Neural cell (in vitro differentiated cells): ENCODE data around the gene MRPL50. TPM values are rescaled to one million over a fixed set of nuclear protein-coding genes. Genes with fewer than 3 reads are reported as not detected.

Experiments
- H2AFZ ChIP-seq: fragments of 200-600, 300-800 bp; sonication (generic), shearing (Covaris generic); 2 replicates; pipeline ENCODE4 v1.6.0; 2014; ENCODE audit warnings: low read depth, mild to moderate bottlenecking, antibody characterized with exemption, low read length, moderate library complexity
- H3F3A ChIP-seq: fragments of 200-600 bp; shearing (Covaris generic); 2 replicates; pipeline ENCODE4 v1.6.1; 2016; ENCODE audit warnings: mild to moderate bottlenecking, moderate library complexity, mixed read lengths, antibody characterized with exemption, low read length; ENCODE audit not compliant: insufficient read depth, poor library complexity, severe bottlenecking
- H3K27ac ChIP-seq: fragments of 200-600, 300-800 bp; sonication (generic), shearing (Covaris generic); 2 replicates; pipeline ENCODE4 v1.5.1; 2014; ENCODE audit warnings: mild to moderate bottlenecking, low read length, moderate library complexity
- H3K27me3 ChIP-seq: fragments of 300-800, 200-600 bp; sonication (generic), shearing (Covaris generic); 2 replicates; pipeline ENCODE4 v1.6.0; 2014; ENCODE audit warnings: mild to moderate bottlenecking, low read depth, low read length, moderate library complexity; ENCODE audit not compliant: insufficient read depth
- H3K36me3 ChIP-seq: fragments of 300-800, 200-600 bp; sonication (generic), shearing (Covaris generic); 2 replicates; pipeline ENCODE4 v1.5.1; 2014; ENCODE audit warnings: mild to moderate bottlenecking, antibody characterized with exemption, low read length, moderate library complexity; ENCODE audit not compliant: insufficient read depth
- H3K4me2 ChIP-seq: fragments of 300-800, 200-600 bp; sonication (generic), shearing (Covaris generic); 2 replicates; pipeline ENCODE4 v1.6.0; 2014; ENCODE audit warnings: mild to moderate bottlenecking, low read length
- H3K4me3 ChIP-seq: fragments of 300-800, 200-600 bp; sonication (generic), shearing (Covaris generic); 2 replicates; pipeline ENCODE4 v1.5.1; 2014; ENCODE audit warnings: mild to moderate bottlenecking, low read length, moderate library complexity
- H3K79me2 ChIP-seq: fragments of 200-600 bp; shearing (Covaris generic); replicated peaks from 2 replicates; pipeline ENCODE4 v1.6.0; 2014; ENCODE audit warnings: mild to moderate bottlenecking, low read length, moderate library complexity; ENCODE audit not compliant: insufficient read depth
- H3K9ac ChIP-seq: fragments of 300-800, 200-600 bp; sonication (generic), shearing (Covaris generic); 2 replicates; pipeline ENCODE4 v1.6.1; 2016; ENCODE audit warnings: mild to moderate bottlenecking, low read length, mixed read lengths
- H3K9me2 ChIP-seq: fragments of 200-600 bp; shearing (Covaris generic); 2 replicates; pipeline ENCODE4 v1.6.1; 2016; ENCODE audit warnings: mild to moderate bottlenecking, low read length, mixed read lengths; ENCODE audit not compliant: insufficient read depth
- H3K9me3 ChIP-seq: fragments of 200-600, 300-800 bp; sonication (generic), shearing (Covaris generic); 2 replicates; pipeline ENCODE4 v1.6.1; 2016; ENCODE audit warnings: mild to moderate bottlenecking, mixed run types, low read length, moderate library complexity, mixed read lengths
- H4K20me1 ChIP-seq: fragments of 200-600 bp; shearing (Covaris generic); 2 replicates; pipeline ENCODE4 v1.6.1; 2016; ENCODE audit warnings: mild to moderate bottlenecking, mixed run types; ENCODE audit not compliant: insufficient read depth
- EP300 ChIP-seq: fragments of 450-650 bp; conservative IDR thresholded peaks from 2 replicates; pipeline ENCODE4 v1.6.1; 2014; ENCODE audit warnings: antibody characterized with exemption, mild to moderate bottlenecking, moderate library complexity; ENCODE audit not compliant: poor library complexity, severe bottlenecking
- EZH2 ChIP-seq: fragments of 200-600, 300-800 bp; shearing (Covaris generic), sonication (generic); IDR thresholded peaks from 2 replicates; pipeline ENCODE4 v1.6.1; 2014; ENCODE audit warnings: antibody characterized with exemption, low read length, borderline replicate concordance, mild to moderate bottlenecking; ENCODE audit not compliant: insufficient read depth, poor library complexity, severe bottlenecking
- MXI1 ChIP-seq: fragments of 450-650 bp; conservative IDR thresholded peaks from 2 replicates; pipeline ENCODE4 v1.6.1; 2014; ENCODE audit warnings: antibody characterized with exemption, mild to moderate bottlenecking; ENCODE audit not compliant: poor library complexity, severe bottlenecking
- POLR2AphosphoS5 ChIP-seq: IDR thresholded peaks from 2 replicates; pipeline ENCODE4 v1.6.1; 2012
- RAD21 ChIP-seq: fragments of 450-650 bp; conservative IDR thresholded peaks from 2 replicates; pipeline ENCODE4 v1.6.1; 2014; ENCODE audit warnings: antibody characterized with exemption, mild to moderate bottlenecking, moderate library complexity
- SMC3 ChIP-seq: fragments of 450-650 bp; conservative IDR thresholded peaks from 2 replicates; pipeline ENCODE4 v1.6.1; 2014; ENCODE audit warnings: antibody characterized with exemption, mild to moderate bottlenecking, moderate library complexity; ENCODE audit not compliant: poor library complexity
- TAF1 ChIP-seq: IDR thresholded peaks from 2 replicates; pipeline ENCODE4 v1.6.1; 2012; ENCODE audit warnings: low read depth
- polyA plus RNA-seq: library from polyadenylated mRNA; depleted of rRNA; stranded (reverse); fragments of >200 nt; gene quantifications from 2 replicates; pipeline ENCODE4 v1.2.3, GENCODE V29; 2014
- TF ChIP-seq, protein P1 (sequence below): fragments of 450-650 bp; IDR thresholded peaks from 2 replicates; pipeline ENCODE4 v1.5.1; 2014; ENCODE audit warnings: antibody characterized with exemption, mild to moderate bottlenecking, moderate library complexity; ENCODE audit not compliant: poor library complexity, severe bottlenecking
- TF ChIP-seq, protein P2 (sequence below): IDR thresholded peaks from 2 replicates; pipeline ENCODE4 v1.6.1; 2012; ENCODE audit warnings: borderline replicate concordance

The MRPL50 gene
- polyA plus RNA-seq, 1 donor from 2014 or later = 35.2 TPM

DNA sequence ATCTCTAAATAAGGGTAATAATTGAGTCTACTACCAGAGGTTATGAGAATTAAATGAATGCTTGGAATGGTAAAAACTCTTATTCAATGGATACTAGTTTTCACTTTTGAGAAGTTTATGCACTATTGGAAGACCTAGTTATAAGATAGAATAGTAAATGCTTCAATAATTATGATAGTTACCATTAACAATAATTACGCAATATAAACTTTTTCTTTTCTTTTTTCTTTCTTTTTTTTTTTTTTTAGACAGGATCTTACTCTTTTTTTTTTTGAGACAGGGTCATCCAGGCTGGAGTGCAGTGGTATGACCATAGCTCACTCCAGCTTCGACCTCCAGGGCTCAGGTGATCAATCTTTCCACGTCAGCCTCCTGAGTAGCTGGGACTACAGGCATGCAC, 30.5 kb upstream of the MRPL50 start:
- Histone ChIP-seq H3K27ac (no peak overlapping the region), H3K9me2 (no peaks in the 10 kb centered on the region), H4K20me1 (no peaks in the 10 kb centered on the region), H3K4me3 (no peak overlapping the region), H3K9me3 (no peaks in the 10 kb centered on the region), H2AFZ (no peak overlapping the region), H3K36me3 (no peaks in the 10 kb centered on the region), H3K4me2 (no peak overlapping the region), H3K79me2 (no peaks in the 10 kb centered on the region), H3K27me3 (no peaks in the 10 kb centered on the region), H3K9ac (no peak overlapping the region), H3F3A (no peaks in the 10 kb centered on the region)
- TF ChIP-seq, protein P1, sequence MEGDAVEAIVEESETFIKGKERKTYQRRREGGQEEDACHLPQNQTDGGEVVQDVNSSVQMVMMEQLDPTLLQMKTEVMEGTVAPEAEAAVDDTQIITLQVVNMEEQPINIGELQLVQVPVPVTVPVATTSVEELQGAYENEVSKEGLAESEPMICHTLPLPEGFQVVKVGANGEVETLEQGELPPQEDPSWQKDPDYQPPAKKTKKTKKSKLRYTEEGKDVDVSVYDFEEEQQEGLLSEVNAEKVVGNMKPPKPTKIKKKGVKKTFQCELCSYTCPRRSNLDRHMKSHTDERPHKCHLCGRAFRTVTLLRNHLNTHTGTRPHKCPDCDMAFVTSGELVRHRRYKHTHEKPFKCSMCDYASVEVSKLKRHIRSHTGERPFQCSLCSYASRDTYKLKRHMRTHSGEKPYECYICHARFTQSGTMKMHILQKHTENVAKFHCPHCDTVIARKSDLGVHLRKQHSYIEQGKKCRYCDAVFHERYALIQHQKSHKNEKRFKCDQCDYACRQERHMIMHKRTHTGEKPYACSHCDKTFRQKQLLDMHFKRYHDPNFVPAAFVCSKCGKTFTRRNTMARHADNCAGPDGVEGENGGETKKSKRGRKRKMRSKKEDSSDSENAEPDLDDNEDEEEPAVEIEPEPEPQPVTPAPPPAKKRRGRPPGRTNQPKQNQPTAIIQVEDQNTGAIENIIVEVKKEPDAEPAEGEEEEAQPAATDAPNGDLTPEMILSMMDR = no peak
- TF ChIP-seq RAD21 (no peak), TAF1 (no peak), SMC3 (no peak), EP300 (no peak), POLR2AphosphoS5 (no peak), EZH2 (no peak), MXI1 (no peak)
- TF ChIP-seq, protein P2, sequence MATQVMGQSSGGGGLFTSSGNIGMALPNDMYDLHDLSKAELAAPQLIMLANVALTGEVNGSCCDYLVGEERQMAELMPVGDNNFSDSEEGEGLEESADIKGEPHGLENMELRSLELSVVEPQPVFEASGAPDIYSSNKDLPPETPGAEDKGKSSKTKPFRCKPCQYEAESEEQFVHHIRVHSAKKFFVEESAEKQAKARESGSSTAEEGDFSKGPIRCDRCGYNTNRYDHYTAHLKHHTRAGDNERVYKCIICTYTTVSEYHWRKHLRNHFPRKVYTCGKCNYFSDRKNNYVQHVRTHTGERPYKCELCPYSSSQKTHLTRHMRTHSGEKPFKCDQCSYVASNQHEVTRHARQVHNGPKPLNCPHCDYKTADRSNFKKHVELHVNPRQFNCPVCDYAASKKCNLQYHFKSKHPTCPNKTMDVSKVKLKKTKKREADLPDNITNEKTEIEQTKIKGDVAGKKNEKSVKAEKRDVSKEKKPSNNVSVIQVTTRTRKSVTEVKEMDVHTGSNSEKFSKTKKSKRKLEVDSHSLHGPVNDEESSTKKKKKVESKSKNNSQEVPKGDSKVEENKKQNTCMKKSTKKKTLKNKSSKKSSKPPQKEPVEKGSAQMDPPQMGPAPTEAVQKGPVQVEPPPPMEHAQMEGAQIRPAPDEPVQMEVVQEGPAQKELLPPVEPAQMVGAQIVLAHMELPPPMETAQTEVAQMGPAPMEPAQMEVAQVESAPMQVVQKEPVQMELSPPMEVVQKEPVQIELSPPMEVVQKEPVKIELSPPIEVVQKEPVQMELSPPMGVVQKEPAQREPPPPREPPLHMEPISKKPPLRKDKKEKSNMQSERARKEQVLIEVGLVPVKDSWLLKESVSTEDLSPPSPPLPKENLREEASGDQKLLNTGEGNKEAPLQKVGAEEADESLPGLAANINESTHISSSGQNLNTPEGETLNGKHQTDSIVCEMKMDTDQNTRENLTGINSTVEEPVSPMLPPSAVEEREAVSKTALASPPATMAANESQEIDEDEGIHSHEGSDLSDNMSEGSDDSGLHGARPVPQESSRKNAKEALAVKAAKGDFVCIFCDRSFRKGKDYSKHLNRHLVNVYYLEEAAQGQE = no peak

DNA sequence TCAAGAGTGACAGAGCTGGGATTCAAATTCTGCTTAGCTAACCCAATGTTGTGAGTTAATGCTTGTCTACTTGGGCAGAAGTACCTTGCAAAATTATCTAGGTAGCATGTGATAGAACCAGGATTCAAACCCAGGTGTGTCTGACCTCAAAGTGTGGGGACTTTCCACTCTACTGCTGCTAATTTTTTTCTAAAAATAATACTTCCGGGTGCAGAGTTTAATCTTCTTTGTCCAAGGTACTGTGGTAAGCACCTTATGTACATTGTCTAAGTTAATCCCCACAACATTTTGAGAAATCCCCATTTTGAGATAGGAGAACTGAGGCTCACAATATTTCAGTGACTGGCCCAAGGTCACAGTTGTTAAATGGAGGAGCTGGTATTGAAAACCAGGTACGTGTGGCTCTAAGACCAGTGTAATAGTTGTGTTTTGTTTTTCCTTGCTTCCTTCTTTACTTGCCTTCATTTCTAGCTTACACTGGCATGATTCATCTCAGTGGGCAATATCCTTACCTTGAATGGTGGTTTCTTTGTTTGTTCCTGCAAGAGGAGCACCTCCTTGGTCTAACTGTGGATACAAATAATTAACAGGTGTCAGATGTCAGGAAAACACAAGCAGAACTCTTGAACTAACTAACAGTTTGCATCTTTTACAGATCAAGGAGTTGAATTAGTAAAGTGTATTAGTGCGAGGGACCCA, 29.7 kb upstream of the MRPL50 start:
- no peak overlapping the region for H2AFZ ChIP-seq

More for the DNA sequence above, 29.7 kb upstream of the MRPL50 start:
- Histone ChIP-seq H3K4me2 (no peak overlapping the region), H3K27ac (no peak overlapping the region), H3K27me3 (no peaks in the 10 kb centered on the region), H3K9ac (no peak overlapping the region), H3K4me3 (no peak overlapping the region), H3F3A (no peaks in the 10 kb centered on the region), H3K36me3 (no peaks in the 10 kb centered on the region), H3K79me2 (no peaks in the 10 kb centered on the region), H4K20me1 (no peaks in the 10 kb centered on the region), H3K9me2 (no peaks in the 10 kb centered on the region), H3K9me3 (no peaks in the 10 kb centered on the region)
- TF ChIP-seq SMC3 (no peak), TAF1 (no peak), EZH2 (no peak), POLR2AphosphoS5 (no peak), RAD21 (no peak), MXI1 (no peak), EP300 (no peak)
- TF ChIP-seq, protein P2 = no peak
- TF ChIP-seq, protein P1 = no peak
